ENCODE data around the gene NCDN.

NCDN gene

DNA sequence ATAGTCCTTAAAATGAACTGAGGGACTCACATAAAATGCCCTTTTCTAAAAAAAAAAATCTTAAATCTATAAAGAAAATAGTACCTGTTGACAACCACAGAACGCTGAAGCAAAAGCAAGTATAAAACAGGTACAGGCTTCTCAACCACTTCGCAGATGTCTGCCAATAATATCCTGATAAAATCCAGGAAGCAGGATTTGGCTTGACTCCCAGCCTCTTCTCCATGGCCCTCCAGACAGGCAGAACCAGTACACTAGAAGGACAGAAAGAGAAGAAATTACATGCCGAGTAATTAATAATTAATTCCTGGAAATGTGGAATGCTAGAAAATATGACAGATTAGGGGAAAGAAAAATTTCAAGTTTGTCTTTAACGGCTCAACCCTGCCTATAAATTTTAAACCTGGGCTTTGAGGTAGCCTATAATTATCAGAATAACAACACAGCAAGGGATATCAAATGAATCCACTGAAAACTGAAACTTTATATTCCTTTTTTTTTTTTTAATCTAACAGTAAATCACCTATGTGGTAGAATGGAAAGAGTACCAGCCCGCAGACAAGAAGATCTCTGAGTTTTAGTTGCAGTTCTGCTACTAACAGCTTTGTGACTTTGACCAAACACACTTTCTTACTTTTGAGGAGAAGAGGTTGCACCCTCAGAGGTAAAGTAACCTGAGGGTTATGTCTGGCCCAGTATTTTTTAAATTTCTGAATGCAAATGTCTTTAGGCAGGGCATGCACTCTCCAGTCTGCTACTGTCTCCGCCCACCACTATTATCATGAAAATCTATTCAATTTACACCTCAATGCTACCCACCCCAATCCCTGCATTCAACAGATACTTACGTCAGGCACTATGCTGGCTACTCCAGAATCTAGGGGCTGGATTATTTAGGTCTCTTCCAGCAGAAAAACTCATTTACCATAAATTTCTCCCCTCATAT, 3.1 kb upstream of the NCDN start:
- peak overlapping the region; percentile 18 for H3K4me3 ChIP-seq (ENCODE audit: low read depth, low read length)

DNA sequence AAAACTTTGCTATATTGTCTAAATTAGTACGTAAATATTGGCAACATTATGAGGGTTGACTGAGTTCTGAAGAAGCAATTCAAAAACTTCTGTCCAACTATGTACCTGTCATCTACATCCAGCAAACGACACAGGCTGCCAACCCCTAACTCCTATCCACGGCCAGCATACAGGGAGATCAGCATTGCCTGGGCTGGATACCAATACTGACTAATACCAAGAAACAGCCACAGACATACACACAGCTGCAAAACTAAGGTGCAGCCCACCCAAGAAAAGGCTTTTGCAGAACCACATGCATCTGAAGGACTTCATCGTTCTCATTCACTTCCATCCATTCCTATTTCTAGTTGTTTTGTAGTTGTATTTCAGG, 2.4 kb upstream of the NCDN start:
- H3K4me3 ChIP-seq (ENCODE audit: low read depth, low read length): peak overlapping the region; percentile 18

DNA sequence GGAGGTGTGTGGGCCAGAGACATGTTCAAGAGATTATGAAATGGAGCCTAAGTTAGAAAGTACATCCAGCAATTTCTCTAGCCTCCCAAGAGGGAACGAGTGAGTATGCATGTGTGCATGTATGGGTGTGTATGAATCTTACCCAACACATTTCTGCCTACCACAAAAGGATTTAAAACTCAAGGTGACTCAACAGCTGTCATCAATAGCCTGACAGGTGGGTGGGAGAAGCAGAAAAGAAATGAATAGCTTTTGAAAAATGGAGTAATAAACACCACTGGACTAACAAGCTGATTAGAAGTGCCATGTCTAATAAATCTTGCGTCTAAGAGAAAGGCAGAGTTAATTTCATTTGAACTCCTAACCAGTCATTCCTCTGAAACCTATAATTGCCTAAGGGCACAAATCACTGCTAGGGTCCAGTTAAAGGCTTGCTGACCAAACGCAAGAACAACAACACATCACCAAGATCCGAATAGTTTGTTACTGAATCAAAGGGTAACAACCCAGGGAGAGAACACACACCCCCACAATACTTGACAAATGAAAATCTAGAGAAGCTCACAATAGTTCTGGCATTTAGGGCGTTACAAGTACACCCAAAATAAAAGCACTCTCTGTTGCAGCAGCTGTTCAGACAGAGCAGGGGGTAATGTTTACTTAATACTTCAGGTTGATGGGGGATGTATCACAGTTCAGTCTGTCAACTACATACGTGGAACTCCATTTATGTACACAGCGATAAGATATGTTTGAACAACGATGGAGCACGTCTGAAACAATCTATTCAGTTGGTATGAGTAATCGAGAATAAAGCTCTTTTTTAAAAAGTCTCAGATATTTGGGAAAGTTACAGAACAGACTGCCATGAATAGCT, 1.8 kb upstream of the NCDN start:
- peak overlapping the region; percentile 86 for H3K4me3 ChIP-seq (ENCODE audit: low read depth, low read length)

DNA sequence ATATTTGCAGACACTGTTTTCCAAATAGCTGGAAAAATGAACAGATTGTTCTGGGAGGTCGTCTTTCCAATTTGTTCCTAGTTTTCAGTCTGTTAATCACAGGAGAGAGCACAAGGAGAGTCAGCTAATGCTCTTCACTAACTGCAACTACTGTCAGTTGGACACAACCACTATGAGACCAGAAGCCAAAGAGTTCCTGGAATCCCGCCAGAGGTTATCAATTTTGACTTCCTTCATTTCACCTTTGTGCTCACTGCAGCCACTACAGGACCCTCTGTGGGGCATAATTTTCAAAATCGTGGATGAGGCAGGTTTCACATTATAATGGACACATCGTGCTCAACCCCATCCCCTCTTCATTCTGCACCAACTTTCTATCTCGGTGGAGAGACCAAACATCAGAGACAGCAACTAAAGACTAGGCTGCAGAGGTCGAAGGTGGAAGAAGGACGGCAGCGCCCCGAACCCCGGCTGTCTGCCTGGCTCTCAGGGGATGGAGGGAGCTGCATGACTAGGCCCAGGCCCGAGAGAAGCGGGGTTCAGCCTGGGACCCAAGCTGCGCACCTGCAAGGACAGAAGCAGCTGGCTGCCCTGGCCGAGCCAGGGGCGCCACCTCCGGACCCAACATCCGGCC, 998 bp upstream of the NCDN start:
- peak overlapping the region; percentile 86 for H3K4me3 ChIP-seq (ENCODE audit: low read depth, low read length)

DNA sequence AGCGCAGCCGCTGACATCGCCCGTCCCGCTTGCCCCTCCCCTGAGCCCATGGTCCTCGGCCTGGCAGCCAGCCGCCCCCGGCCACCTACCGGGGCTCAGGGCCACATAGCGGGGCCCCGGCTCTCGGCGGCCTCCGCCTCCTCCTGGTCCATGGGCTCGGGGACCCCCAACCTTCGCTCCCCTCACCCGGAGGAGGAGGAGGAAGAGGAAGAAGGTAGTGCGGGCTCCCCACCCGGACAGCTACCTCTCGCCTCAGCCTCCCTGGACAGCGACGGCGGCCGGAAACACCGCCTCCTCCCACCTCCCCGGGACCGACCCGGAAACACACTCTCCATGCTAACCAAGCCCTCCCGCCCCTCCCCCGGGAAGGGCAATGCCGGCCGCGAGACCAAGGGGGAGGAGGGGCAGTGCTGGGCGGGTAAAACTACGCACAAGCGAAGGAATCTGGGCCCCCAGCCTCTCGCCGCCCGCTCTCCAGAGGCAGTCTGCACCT, 435 bp upstream of the NCDN start, which contains the start of gene KIAA0319L:
KIAA0319L (minus strand) TSS at position 286 of the 493 bp plus-strand sequence. CDS start 2,912 bp downstream, outside the sequence.
- H3K4me3 ChIP-seq (ENCODE audit: low read depth, low read length): peak within 1 kb of the TSS; percentile 86

DNA sequence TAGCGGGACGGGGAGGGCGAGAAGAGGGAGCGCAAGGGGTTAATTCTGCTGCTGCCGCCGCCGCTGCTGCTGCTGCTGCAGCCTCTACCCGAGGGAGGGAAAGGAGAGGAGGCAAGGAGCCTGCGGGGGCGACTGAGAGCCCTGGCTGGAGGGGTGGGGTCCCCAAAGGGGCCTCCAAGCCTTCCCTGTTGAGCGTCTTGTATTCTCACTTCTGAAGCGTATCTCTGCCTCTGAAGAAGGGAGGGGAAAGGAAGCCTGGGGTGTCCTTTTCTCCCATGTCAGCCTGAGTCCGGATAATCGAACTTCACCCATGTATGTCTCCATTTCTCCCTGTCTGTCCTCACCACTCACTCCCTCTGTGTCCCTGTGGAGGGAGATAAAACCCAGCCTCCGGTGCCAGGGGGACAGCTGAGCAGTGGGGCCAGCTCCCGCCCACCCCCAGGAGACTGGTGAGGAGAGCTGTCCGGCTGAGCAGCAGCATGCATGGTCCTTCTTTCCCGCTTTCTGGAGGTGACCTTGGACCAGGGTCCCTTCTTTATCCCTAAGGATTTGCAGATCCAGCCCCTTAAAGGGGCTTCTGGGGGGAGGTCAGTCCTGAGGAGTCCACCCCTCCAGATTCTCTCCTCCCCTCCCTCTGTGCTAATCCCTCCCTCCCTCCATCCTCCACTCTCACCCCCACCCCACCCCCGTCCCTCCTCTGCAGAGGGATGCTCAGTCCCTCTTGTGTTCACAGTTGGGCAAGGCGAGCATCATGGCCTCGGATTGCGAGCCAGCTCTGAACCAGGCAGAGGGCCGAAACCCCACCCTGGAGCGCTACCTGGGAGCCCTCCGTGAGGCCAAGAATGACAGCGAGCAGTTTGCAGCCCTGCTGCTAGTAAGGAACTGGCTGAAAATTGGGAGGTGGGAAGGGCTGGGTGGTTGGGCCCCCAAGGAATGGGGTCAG, 1.0 kb downstream of the NCDN start:
- peak overlapping the region; percentile 86 for H3K4me3 ChIP-seq (ENCODE audit: low read depth, low read length)

DNA sequence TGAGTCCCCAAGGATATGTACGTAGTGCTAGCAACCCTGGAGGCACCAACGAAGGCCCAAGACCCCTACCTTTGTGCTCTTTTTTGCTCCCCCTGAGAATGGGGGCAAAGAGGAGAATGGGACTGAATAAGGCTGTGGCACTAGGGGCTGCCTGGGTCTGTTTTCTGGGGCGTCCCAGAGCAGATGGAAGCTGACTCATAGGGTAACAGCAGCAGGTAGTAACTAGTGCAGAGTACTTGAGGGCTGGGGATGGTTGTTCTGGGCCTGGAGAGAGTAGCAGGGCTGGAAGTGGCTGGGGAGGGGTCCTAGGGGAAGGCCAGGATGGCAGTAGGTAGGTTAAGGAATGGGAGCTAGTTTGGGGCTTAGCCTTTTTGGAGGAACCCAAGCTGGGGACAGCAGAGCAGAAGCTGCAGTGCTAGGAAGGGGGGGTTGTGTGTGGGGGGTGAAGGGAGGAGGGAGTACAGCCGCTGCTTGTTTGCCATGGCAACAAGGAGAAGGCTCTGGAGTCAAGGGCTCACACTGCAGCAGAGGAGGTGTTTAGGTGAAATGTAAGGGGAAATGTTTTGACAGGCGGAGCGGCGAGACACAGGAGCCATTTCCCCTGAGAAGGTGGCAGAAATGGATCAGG, 1.8 kb downstream of the NCDN start:
- no peak overlapping the region for H3K4me3 ChIP-seq (ENCODE audit: low read depth, low read length)

DNA sequence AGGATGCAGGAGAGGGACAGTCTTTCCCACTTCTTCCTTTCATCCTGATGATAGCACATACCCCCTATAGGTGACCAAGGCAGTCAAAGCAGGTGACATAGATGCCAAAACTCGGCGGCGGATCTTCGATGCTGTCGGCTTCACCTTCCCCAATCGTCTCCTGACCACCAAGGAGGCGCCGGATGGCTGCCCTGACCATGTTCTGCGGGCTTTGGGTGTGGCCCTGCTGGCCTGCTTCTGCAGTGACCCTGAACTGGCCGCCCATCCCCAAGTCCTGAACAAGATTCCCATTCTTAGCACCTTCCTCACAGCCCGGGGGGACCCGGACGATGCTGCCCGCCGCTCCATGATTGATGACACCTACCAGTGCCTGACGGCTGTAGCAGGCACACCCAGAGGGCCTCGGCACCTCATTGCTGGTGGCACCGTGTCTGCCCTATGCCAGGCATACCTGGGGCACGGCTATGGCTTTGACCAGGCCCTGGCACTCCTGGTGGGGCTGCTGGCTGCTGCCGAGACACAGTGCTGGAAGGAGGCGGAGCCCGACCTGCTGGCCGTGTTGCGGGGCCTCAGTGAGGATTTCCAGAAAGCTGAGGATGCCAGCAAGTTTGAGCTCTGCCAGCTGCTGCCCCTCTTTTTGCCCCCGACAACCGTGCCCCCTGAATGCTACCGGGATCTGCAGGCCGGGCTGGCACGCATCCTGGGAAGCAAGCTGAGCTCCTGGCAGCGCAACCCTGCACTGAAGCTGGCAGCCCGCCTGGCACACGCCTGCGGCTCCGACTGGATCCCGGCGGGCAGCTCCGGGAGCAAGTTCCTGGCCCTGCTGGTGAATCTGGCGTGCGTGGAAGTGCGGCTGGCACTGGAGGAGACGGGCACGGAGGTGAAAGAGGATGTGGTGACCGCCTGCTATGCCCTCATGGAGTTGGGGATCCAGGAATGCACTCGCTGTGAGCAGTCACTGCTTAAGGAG, 2.9 kb downstream of the NCDN start:
- H3K4me3 ChIP-seq (ENCODE audit: low read depth, low read length): no peak overlapping the region

DNA sequence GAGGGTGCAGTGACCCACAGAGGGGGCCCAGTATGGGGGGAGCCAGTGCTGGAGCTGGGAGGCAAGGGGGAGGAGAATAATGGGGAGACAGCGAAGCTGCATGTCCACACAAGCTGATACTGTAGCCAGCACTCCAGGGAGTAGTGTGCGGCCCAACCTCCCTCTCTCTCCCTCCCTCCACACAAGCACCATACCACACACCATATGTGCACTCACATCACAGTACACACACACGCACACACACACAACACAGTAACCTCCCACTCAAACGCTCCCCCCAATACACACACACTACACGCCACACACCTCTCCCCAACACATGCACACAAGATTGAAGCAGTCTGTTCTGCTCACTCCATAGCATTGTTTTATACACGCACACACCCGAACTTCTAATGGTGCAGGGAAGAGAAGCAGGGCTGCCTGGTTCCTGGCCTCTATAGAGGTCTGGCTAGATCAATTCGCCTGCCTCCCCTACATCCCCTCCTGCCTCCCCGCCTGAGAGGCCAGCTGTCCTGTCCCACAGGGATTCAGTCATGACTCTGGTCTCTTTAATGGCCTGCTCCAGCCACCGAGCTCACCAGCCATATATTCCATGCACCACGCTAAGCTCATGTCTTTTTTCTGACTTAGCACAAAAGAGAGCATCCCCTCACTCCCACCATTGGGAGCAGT, 3.8 kb downstream of the NCDN start:
- no peak overlapping the region for H3K4me3 ChIP-seq (ENCODE audit: low read depth, low read length)

DNA sequence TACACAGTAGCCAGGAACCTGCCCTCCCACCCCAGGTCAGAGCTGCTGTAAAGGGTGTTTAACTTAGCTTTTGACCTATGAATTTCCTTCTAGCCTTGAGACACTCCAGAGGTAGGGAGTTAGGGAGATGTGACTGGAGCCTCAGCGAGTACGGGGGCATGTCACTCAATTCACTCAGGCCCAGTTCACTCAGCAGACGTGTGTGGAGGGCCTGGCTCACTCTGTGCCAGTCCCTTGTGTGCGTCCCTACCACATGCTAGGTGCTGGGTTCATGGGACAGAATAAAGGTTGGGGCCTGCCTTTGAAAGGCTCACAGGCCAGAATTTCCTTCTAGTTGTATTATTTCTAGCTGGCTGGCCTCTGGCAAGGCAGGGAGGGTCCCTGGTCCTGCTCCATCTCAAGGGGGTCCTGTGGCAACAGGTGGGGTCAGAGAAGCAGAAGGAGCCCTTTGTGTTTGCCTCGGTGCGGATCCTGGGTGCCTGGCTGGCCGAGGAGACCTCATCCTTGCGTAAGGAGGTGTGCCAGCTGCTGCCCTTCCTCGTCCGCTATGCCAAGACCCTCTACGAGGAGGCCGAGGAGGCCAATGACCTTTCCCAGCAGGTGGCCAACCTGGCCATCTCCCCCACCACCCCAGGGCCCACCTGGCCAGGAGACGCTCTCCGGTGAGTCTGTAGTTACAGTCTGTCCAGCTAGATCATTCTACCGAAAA, 4.5 kb downstream of the NCDN start:
- no peak overlapping the region for H3K4me3 ChIP-seq (ENCODE audit: low read depth, low read length)

DNA sequence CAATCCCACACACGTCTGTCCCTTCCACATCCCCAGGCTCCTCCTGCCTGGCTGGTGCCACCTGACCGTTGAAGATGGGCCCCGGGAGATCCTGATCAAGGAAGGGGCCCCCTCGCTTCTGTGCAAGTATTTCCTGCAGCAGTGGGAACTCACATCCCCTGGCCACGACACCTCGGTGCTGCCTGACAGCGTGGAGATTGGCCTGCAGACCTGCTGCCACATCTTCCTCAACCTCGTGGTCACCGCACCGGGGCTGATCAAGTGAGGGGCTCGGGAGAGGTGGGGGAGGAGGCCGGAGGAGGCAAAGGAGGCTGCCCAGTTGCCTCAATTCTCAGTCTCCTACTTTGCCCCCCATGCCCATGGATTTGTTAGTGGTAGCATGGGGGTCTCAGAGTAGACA, 5.6 kb downstream of the NCDN start:
- H3K4me3 ChIP-seq (ENCODE audit: low read depth, low read length): no peak overlapping the region

DNA sequence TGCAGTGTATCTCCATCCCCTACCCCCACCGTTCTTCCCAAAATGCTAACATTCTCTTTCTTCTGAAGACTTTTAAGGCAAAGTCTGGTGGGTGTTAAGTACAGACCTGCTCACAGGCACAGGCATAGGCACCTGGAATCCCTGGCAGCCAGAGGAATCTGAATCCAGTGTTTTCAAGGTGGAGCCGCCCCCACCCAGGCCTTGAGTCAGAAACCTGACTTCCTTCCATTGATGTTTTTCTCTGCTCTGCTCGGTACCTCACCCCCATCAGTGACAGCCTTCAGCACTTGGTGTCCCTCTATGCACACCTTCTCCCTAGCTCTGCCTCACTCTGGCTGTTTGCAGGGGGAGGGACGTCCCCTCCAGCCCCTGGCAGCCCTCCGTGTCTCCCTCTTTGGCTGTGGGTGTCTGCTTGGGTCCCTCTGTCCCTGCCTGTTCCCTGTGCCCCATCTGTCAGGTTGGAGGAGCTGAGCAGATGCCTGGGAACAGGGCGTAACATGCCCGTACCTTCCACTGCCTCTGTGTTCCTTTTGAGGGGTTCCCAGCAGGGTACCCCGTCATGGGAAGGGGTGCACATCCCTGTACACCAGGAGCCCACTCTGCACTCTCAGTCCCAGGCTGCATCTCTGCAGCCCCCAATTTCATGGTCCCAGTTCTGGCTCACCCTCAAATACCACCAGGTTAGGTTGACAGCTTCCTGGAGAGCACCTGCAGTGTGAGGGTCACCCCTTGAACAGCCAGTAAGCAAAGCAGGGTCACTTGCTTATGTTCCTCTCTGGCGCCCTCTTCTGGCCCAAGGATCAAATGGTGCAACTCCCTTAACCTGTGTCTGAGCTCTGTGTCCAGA, 6.7 kb downstream of the NCDN start:
- H3K4me3 ChIP-seq (ENCODE audit: low read depth, low read length): no peak overlapping the region

DNA sequence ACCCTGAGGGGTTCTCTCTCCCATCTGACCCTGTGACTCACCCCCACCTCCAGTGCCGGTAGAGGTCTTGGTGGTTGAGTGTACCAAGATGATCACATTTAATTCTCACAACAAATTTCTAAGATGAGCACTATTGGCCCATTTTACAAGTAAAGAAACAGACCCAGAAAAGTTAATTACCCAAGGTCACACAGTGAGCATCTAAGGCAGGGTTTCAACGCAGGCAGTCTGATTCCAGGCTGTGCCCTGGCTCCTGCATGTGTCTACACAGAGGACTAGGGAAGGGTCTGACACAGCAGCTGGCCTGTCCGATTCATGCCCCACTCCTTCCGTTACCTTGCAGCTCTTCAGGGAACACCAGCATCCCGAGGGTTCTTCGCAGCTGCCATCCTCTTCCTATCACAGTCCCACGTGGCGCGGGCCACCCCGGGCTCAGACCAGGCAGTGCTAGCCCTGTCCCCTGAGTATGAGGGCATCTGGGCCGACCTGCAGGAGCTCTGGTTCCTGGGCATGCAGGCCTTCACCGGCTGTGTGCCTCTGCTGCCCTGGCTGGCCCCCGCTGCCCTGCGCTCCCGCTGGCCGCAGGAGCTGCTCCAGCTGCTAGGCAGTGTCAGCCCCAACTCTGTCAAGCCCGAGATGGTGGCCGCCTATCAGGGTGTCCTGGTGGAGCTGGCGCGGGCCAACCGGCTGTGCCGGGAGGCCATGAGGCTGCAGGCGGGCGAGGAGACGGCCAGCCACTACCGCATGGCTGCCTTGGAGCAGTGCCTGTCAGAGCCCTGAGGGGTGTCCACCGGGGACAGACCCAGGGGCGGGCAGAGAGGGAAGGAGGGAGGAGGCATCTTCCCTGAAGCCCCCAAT, 7.5 kb downstream of the NCDN start:
- no peak overlapping the region for H3K4me3 ChIP-seq (ENCODE audit: low read depth, low read length)

DNA sequence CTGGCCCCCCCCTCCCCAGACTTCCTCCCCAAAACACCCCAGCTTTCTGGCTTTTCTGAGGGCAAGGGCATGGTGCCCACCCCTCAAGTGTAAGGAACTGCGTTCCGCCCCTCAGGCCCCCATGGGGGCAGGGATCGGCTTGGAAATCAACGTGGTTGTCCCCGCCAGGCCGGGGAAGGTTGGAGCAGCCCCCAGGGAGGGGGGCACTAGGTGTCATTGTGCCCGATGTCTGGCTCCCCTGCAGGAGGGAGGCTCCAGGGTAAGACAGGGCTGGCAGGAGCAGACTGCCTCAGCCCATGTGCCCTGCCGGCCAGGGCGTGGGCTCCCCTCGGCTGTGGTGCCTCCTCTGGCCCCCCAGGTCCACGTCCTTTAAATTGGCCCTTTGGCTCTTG, 8.1 kb downstream of the NCDN start:
- H3K4me3 ChIP-seq (ENCODE audit: low read depth, low read length): no peak overlapping the region

DNA sequence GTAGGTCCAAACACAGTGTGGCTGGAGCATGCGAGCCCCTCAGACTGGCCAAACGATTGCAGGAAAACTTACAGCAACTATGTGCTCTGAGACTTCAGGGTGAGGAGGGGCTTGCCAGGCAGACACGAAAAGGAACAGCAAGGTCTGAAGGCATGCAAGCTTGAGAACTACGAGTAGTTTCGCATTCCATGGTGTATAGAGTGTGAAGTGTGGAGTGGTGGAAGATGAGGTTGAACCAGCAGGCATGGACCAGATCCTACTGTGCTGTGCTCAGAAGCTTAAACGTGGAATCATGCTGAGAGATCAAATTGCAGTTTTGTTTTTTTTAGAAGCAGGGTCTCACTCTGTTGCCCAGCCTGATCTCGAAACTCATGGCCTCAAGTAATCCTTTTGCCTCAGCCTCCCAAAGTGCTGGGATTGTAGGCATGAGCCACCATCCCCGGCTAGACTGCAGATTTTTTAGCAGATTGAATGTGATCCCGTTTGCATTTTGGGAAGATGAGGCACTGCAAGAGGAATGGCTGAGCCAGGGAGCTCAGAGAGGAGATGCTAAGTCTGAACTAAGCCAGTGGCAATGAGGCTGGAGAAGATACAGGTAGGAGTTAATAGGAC, 10.5 kb downstream of the NCDN start:
- no peak overlapping the region for H3K4me3 ChIP-seq (ENCODE audit: low read depth, low read length)
